WTC11 (cell line): Measurements from ENCODE around the gene CDNF.

Experiments used
- CBFB ChIP-seq: sonication (generic); formaldehyde crosslinking; IDR thresholded peaks from 2 replicates; pipeline ENCODE4 v1.8.1; 2022; ENCODE audit warnings: mild to moderate bottlenecking, low read depth, missing genetic modification reagents
- CREB1 ChIP-seq: sonication (generic); formaldehyde crosslinking; IDR thresholded peaks from 2 replicates; pipeline ENCODE4 v1.8.0; 2023; ENCODE audit warnings: mild to moderate bottlenecking, missing genetic modification reagents
- CTCF ChIP-seq: fragments of 200-600 bp; IDR thresholded peaks from 2 replicates; pipeline ENCODE4 v1.8.0; 2022; ENCODE audit warnings: antibody characterized with exemption
- FOXP4 ChIP-seq: sonication (generic); formaldehyde crosslinking; IDR thresholded peaks from 2 replicates; pipeline ENCODE4 v1.8.0; 2022; ENCODE audit warnings: mild to moderate bottlenecking, missing genetic modification reagents
- NFE2L1 ChIP-seq: sonication (generic); formaldehyde crosslinking; IDR thresholded peaks from 2 replicates; pipeline ENCODE4 v1.8.1; 2023; ENCODE audit warnings: missing genetic modification reagents
- NR2C2 ChIP-seq: sonication (generic); formaldehyde crosslinking; IDR thresholded peaks from 2 replicates; pipeline ENCODE4 v1.8.0; 2022; ENCODE audit warnings: mild to moderate bottlenecking, missing genetic modification reagents
- SMAD4 ChIP-seq: sonication (generic); formaldehyde crosslinking; IDR thresholded peaks from 2 replicates; pipeline ENCODE4 v1.8.0; 2022; ENCODE audit warnings: mild to moderate bottlenecking, missing genetic modification reagents
- TEAD1 ChIP-seq: sonication (generic); formaldehyde crosslinking; IDR thresholded peaks from 2 replicates; pipeline ENCODE4 v1.8.0; 2022; ENCODE audit warnings: mild to moderate bottlenecking, missing genetic modification reagents
- TEAD4 ChIP-seq: sonication (generic); formaldehyde crosslinking; IDR thresholded peaks from 2 replicates; pipeline ENCODE4 v1.8.0; 2022; ENCODE audit warnings: mild to moderate bottlenecking, missing genetic modification reagents
- USF1 ChIP-seq: sonication (generic); formaldehyde crosslinking; IDR thresholded peaks from 2 replicates; pipeline ENCODE4 v1.8.0; 2022; ENCODE audit warnings: mild to moderate bottlenecking, missing genetic modification reagents
- USF2 ChIP-seq: sonication (generic); formaldehyde crosslinking; IDR thresholded peaks from 2 replicates; pipeline ENCODE4 v1.8.1; 2023; ENCODE audit warnings: mild to moderate bottlenecking, missing genetic modification reagents, moderate library complexity
- ZNF416 ChIP-seq: fragments of 250-450 bp; sonication (Bioruptor Pico); IDR thresholded peaks from 2 replicates; pipeline ENCODE4 v1.9.0; 2021; ENCODE audit warnings: mild to moderate bottlenecking, inconsistent platforms
- ZNF671 ChIP-seq: fragments of 250-450 bp; sonication (Bioruptor Pico); IDR thresholded peaks from 2 replicates; pipeline ENCODE4 v1.8.0; 2021; ENCODE audit warnings: mild to moderate bottlenecking

GRCh38 chr10:14873090-14873760 is 35.4 kb upstream of the CDNF start:
- TF ChIP-seq CTCF: no peak
- no peak for TF ChIP-seq FOXP4
- no peak for TF ChIP-seq CREB1 (CRISPR knock-in tag)
- TF ChIP-seq TEAD1: no peak
- TF ChIP-seq NFE2L1 (CRISPR knock-in tag): no peak
- no peak for TF ChIP-seq ZNF671 (CRISPR knock-in tag)
- TF ChIP-seq USF2 (CRISPR knock-in tag): no peak
- TF ChIP-seq USF1 (CRISPR knock-in tag): no peak
- no peak for TF ChIP-seq ZNF416 (CRISPR knock-in tag)
- no peak for TF ChIP-seq NR2C2
- no peak for TF ChIP-seq SMAD4
- TF ChIP-seq CBFB (CRISPR knock-in tag): no peak
- no peak for TF ChIP-seq TEAD4
